Measurements from ENCODE around the gene AP1S3.
"Not testable (repeated sequence)": the region's sequence is repeated elsewhere in the genome, so short reads cannot be mapped to it uniquely, and the experiment has no call there.

- TF ChIP-seq CTCF, EZH2, EZH2phosphoT487 (IDR thresholded peaks at IDR 0.05): not testable (repeated sequence)
These were observed 22.6 kb downstream of the AP1S3 start for GRCh38 chr2:223814764-223815163.
